GM21529 (cell line): ENCODE results near the gene NDUFS7.
"Not testable (repeated sequence)": the region's sequence is repeated elsewhere in the genome, so short reads cannot be mapped to it uniquely, and the experiment has no call there.

Source experiments
- ATAC-seq: cut with Tn5 transposase; IDR thresholded peaks from one replicate; pipeline ENCODE4 v1.9.1; 2021; ENCODE audit not compliant: unreplicated experiment

The NDUFS7 gene

GRCh38 chr19:1431759-1432506 lies 48.2 kb downstream of the NDUFS7 start:
- no peak for ATAC-seq

GRCh38 chr19:1432507-1432887 lies 48.8 kb downstream of the NDUFS7 start:
- no peak for ATAC-seq

GRCh38 chr19:1433119-1434039 lies 49.7 kb downstream of the NDUFS7 start:
- ATAC-seq, result no peak

- no peak for ATAC-seq
Observed at GRCh38 chr19:1434040-1434366, 50.3 kb downstream of the NDUFS7 start.

GRCh38 chr19:1434577-1435060 lies 50.9 kb downstream of the NDUFS7 start:
- no peak for ATAC-seq

- no peak for ATAC-seq
Observed at GRCh38 chr19:1435378-1435989, 51.8 kb downstream of the NDUFS7 start.

GRCh38 chr19:1437609-1438008 lies 53.9 kb downstream of the NDUFS7 start:
- ATAC-seq, result no peak

- peak; percentile 79 for ATAC-seq
Observed at GRCh38 chr19:1438035-1438932, 54.6 kb downstream of the NDUFS7 start, which contains the start of gene RPS15. RPS15 (plus strand) TSS chr19:1438396; CDS start chr19:1438426, 30 bp downstream.

GRCh38 chr19:1438933-1439354 lies 55.2 kb downstream of the NDUFS7 start:
- ATAC-seq, result no peak

- ATAC-seq, result not testable (repeated sequence)
Observed at GRCh38 chr19:1439525-1440417, 56.1 kb downstream of the NDUFS7 start.

- ATAC-seq, result no peak
Observed at GRCh38 chr19:1440418-1440801, 56.7 kb downstream of the NDUFS7 start.

GRCh38 chr19:1441022-1441426 lies 57.3 kb downstream of the NDUFS7 start:
- ATAC-seq, result no peak

- ATAC-seq, result no peak
Observed at GRCh38 chr19:1441677-1442438, 58.2 kb downstream of the NDUFS7 start.
